MM.1S (cell line): ENCODE results near the gene RNF187.

Experiments used
- DNase-seq: peaks from one replicate; pipeline ENCODE4 v3.0.0-alpha.2; 2015
- H2AFZ ChIP-seq: fragments of 300-600 bp; sonication (generic); 2 replicates; pipeline ENCODE4 v1.6.0; 2016; ENCODE audit warnings: antibody characterized with exemption, low read length
- H3F3A ChIP-seq: fragments of 300-600 bp; sonication (generic); 2 replicates; pipeline ENCODE4 v1.6.1; 2016; ENCODE audit warnings: mild to moderate bottlenecking, antibody characterized with exemption, low read length, moderate library complexity, mixed read lengths; ENCODE audit not compliant: insufficient read depth
- H3K27ac ChIP-seq: fragments of 300-600 bp; sonication (generic); 2 replicates; pipeline ENCODE4 v1.5.1; 2016; ENCODE audit warnings: mild to moderate bottlenecking, low read length
- H3K27me3 ChIP-seq: fragments of 300-600 bp; sonication (generic); replicated peaks from 2 replicates; pipeline ENCODE4 v1.6.0; 2016; ENCODE audit warnings: low read length; ENCODE audit not compliant: insufficient read depth
- H3K36me3 ChIP-seq: fragments of 300-600 bp; sonication (generic); replicated peaks from 2 replicates; pipeline ENCODE4 v1.6.1; 2016; ENCODE audit warnings: mild to moderate bottlenecking, low read length, mixed read lengths; ENCODE audit not compliant: insufficient read depth
- H3K4me1 ChIP-seq: fragments of 300-600 bp; sonication (generic); 2 replicates; pipeline ENCODE4 v1.6.1; 2016; ENCODE audit warnings: low read length, mixed read lengths
- H3K4me2 ChIP-seq: fragments of 300-600 bp; sonication (generic); 2 replicates; pipeline ENCODE4 v1.6.0; 2016; ENCODE audit warnings: low read depth, low read length
- H3K4me3 ChIP-seq: fragments of 300-600 bp; sonication (generic); 2 replicates; pipeline ENCODE4 v1.5.1; 2016; ENCODE audit warnings: low read length, mixed read lengths
- H3K79me2 ChIP-seq: fragments of 300-600 bp; sonication (generic); 2 replicates; pipeline ENCODE4 v1.6.1; 2016; ENCODE audit warnings: mixed run types, low read length, mixed read lengths
- H3K9ac ChIP-seq: fragments of 300-600 bp; sonication (generic); 2 replicates; pipeline ENCODE4 v1.6.1; 2016; ENCODE audit warnings: low read length, mixed read lengths
- H3K9me2 ChIP-seq: fragments of 300-600 bp; sonication (generic); replicated peaks from 2 replicates; pipeline ENCODE4 v1.6.1; 2016; ENCODE audit warnings: mild to moderate bottlenecking, low read length, mixed read lengths; ENCODE audit not compliant: insufficient read depth
- H3K9me3 ChIP-seq: fragments of 300-600 bp; sonication (generic); replicated peaks from 2 replicates; pipeline ENCODE4 v1.6.1; 2016; ENCODE audit warnings: mild to moderate bottlenecking, low read length, mixed read lengths; ENCODE audit not compliant: insufficient read depth
- H4K20me1 ChIP-seq: fragments of 300-600 bp; sonication (generic); 2 replicates; pipeline ENCODE4 v1.6.1; 2016; ENCODE audit warnings: mild to moderate bottlenecking, low read length, moderate library complexity, mixed read lengths; ENCODE audit not compliant: insufficient read depth
- CTCF ChIP-seq: fragments of 300-600 bp; sonication (generic); IDR thresholded peaks from 2 replicates; pipeline ENCODE4 v1.5.1; 2016; ENCODE audit warnings: antibody characterized with exemption, low read length, mixed read lengths
- EZH2 ChIP-seq: fragments of 300-600 bp; sonication (generic); optimal IDR thresholded peaks from 2 replicates; pipeline ENCODE3; 2017; ENCODE audit warnings: low read depth, mild to moderate bottlenecking, antibody characterized with exemption, low read length, mixed read lengths
- EZH2phosphoT487 ChIP-seq: fragments of 300-600 bp; sonication (generic); IDR thresholded peaks from 2 replicates; pipeline ENCODE4 v1.6.1; 2018; ENCODE audit warnings: antibody characterized with exemption, low read length

Gene RNF187

GRCh38 chr1:228528612-228529011, 41.4 kb downstream of the RNF187 start:
- H4K20me1 ChIP-seq = no peaks in the 10 kb centered on the region
- H2AFZ ChIP-seq = no peak overlapping the region
- no peak overlapping the region for H3K4me2 ChIP-seq
- peaks cover 39% of the 10 kb centered on the region for H3F3A ChIP-seq
- no peak overlapping the region for H3K4me3 ChIP-seq
- no peaks in the 10 kb centered on the region for H3K9me3 ChIP-seq
- no peak overlapping the region for H3K27ac ChIP-seq
- peaks cover 45% of the 10 kb centered on the region for H3K4me1 ChIP-seq
- H3K36me3 ChIP-seq = no peaks in the 10 kb centered on the region
- H3K27me3 ChIP-seq = no peaks in the 10 kb centered on the region
- H3K79me2 ChIP-seq = no peaks in the 10 kb centered on the region
- no peak overlapping the region for H3K9ac ChIP-seq
- TF ChIP-seq EZH2phosphoT487 = no peak
- no peak for TF ChIP-seq CTCF
- no peak for TF ChIP-seq EZH2
- no peak for DNase-seq
- H3K9me2 ChIP-seq = no peaks in the 10 kb centered on the region

GRCh38 chr1:228530086-228530758, 43.0 kb downstream of the RNF187 start:
- peaks cover 39% of the 10 kb centered on the region for H3F3A ChIP-seq
- no peak overlapping the region for H2AFZ ChIP-seq
- H4K20me1 ChIP-seq = no peaks in the 10 kb centered on the region
- H3K4me3 ChIP-seq = no peak overlapping the region
- H3K27me3 ChIP-seq = no peaks in the 10 kb centered on the region
- no peaks in the 10 kb centered on the region for H3K79me2 ChIP-seq
- H3K36me3 ChIP-seq = no peaks in the 10 kb centered on the region
- DNase-seq = peak; percentile 90
- peak overlapping the region; percentile 65; the same call in 1 of the 2 replicates for H3K27ac ChIP-seq
- no peak overlapping the region for H3K9ac ChIP-seq
- peaks cover 61% of the 10 kb centered on the region for H3K4me1 ChIP-seq
- TF ChIP-seq CTCF = no peak
- TF ChIP-seq EZH2phosphoT487 = no peak
- no peak for TF ChIP-seq EZH2
- H3K9me3 ChIP-seq = no peaks in the 10 kb centered on the region
- no peaks in the 10 kb centered on the region for H3K9me2 ChIP-seq
- peak overlapping the region; percentile 12; the same call in 1 of the 2 replicates for H3K4me2 ChIP-seq

GRCh38 chr1:228530951-228531731, 44.0 kb downstream of the RNF187 start:
- H3K27me3 ChIP-seq = no peaks in the 10 kb centered on the region
- no peak overlapping the region for H3K9ac ChIP-seq
- no peak overlapping the region for H3K4me3 ChIP-seq
- no peaks in the 10 kb centered on the region for H4K20me1 ChIP-seq
- H3K4me1 ChIP-seq = peaks cover 70% of the 10 kb centered on the region
- H2AFZ ChIP-seq = no peak overlapping the region
- no peaks in the 10 kb centered on the region for H3K9me2 ChIP-seq
- no peak for TF ChIP-seq EZH2
- no peak for TF ChIP-seq EZH2phosphoT487
- H3K79me2 ChIP-seq = no peaks in the 10 kb centered on the region
- DNase-seq = peak; percentile 99
- no peaks in the 10 kb centered on the region for H3K36me3 ChIP-seq
- no peaks in the 10 kb centered on the region for H3K9me3 ChIP-seq
- peak overlapping the region; percentile 65 for H3K27ac ChIP-seq
- H3F3A ChIP-seq = peaks cover 39% of the 10 kb centered on the region
- H3K4me2 ChIP-seq = peak overlapping the region; percentile 29; the same call in 1 of the 2 replicates
